Adrenal gland (tissue), 12 donors: Measurements from ENCODE around the gene ARHGAP18. TPM values are rescaled to one million over a fixed set of nuclear protein-coding genes. Genes with fewer than 3 reads are reported as not detected.

Source experiments
- DNase-seq, 7 donors: peaks; one replicate each; pipeline ENCODE4 v3.0.0-alpha.2; 2019 to 2020
- H3K27ac ChIP-seq, 5 donors: fragments of 200-600 bp; sonication (generic) in 4 of 5; 1 replicate in 3 of 5; 2 replicates in 2 of 5; pipeline versions ENCODE4 v1.5.1 to v1.8.0; 2016 to 2020; ENCODE audit warnings: mild to moderate bottlenecking in 1 of 5
- H3K27me3 ChIP-seq: fragments of 200-600 bp; 2 replicates; pipeline ENCODE4 v1.8.0; 2021
- H3K36me3 ChIP-seq, 2 donors: fragments of 200-600 bp; replicated peaks in 1 of 2; 1 replicate in 1 of 2; 2 replicates in 1 of 2; pipeline versions ENCODE4 v1.5.1 to v1.8.0; 2018 to 2022
- H3K4me1 ChIP-seq, 2 donors: fragments of 200-600 bp; replicated peaks in 1 of 2; 1 replicate in 1 of 2; 2 replicates in 1 of 2; pipeline versions ENCODE4 v1.5.1 to v1.8.0; 2018 to 2021
- H3K4me3 ChIP-seq, 4 donors: fragments of 200-600 bp; sonication (generic) in 3 of 4; one replicate each; pipeline ENCODE4 v1.5.1; 2016 to 2018
- H3K9me3 ChIP-seq, 3 donors: fragments of 200-600 bp; sonication (generic) in 1 of 3; replicated peaks in 1 of 3; 1 replicate in 2 of 3; 2 replicates in 1 of 3; pipeline versions ENCODE4 v1.5.1 to v1.8.0; 2016 to 2021
- POLR2A ChIP-seq, 2 donors: fragments of 450-650 bp; IDR thresholded peaks; one replicate each; pipeline ENCODE4 v1.6.1; 2017; ENCODE audit warnings: antibody characterized with exemption in 2 of 2, mild to moderate bottlenecking in 2 of 2, moderate library complexity in 1 of 2
- WGBS, 4 donors: extraction: QIAGEN DNeasy Blood & Tissue Kit in 2 of 4; methylation state at CpG; one replicate each; pipeline versions ENCODE4 v1.1.5 to v1.1.7; 2013 to 2017; 5-methylcytosine and 5-hydroxymethylcytosine counted together
- intact Hi-C, 2 donors: fragments of 100-400 bp; cut with DNase I; formaldehyde crosslinking; loops; one replicate each; pipeline versions ENCODE4 v1.14.1 to v1.15.0; 2022 to 2023
- polyA plus RNA-seq, 3 donors: library from polyadenylated mRNA; stranded (reverse); fragments of 200-250 nt in 2 of 3; fragments of 350-450 nt in 1 of 3; fragmentation: Illumina TruSeq in 1 of 3; extraction: RNeasy Lipid Tissue Mini Kit (QIAGEN cat#74804) in 1 of 3; gene quantifications; one replicate each; pipeline ENCODE4 v1.2.3, GENCODE V29; 2013 to 2014
- total RNA-seq, 9 donors: library from RNA; depleted of rRNA in 4 of 9; stranded (reverse); fragments of >200 nt in 4 of 9; fragments of 120-200 nt in 1 of 9; fragmentation: NEBNext Ultra II Directional in 1 of 9; extraction: Animal tissue kit (Norgen Biotek cat#: 25700) in 1 of 9; gene quantifications; one replicate each; pipeline versions ENCODE4 v1.1.0 to v1.2.4, GENCODE V29; 2013 to 2023
- TF ChIP-seq, protein P1 (sequence below), 6 experiments: fragments of 450-650 bp in 4 of 6; fragments of 200-600 bp in 2 of 6; sonication (generic) in 1 of 6; IDR thresholded peaks; 1 replicate in 5 of 6; 2 replicates in 1 of 6; pipeline versions ENCODE4 v1.5.1 to v1.8.0; 2016 to 2021; ENCODE audit warnings: antibody characterized with exemption in 6 of 6, mild to moderate bottlenecking in 2 of 6, moderate library complexity in 1 of 6
- donor health status: healthy with polysubstance abuse.
- donor health status: Bipolar disorder and iron deficiency.
- donor health status: DM: yes; HTN: yes; CAD: no.
- donor health status: DM: no; HTN: no; CAD: no.
- donor health status: DM: no; HTN: no; CAD: no.
- donor health status: DM: yes; HTN: yes; CAD: no.

The ARHGAP18 gene
- total and polyA plus RNA-seq, 12 donors: 22.0 to 101 (median 75.8) TPM

DNA sequence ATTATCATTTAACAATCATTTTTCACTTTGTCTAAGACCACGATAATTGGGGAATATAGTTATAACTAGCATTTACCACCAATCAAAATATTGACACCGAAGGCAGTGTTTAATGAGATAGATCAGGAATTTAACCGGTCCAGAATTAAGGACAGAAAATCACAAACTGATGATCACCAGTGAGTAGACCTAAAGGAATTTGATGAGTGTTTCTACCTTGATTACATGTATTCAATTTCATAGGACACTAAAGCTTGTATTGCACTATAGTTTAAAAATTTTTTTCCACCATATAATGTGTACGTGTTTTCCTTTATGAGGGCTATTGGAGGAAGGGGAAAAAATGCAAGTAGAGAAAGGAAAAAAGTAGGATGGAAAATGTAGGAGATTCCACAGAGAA lies 22.6 kb upstream of the ARHGAP18 start:
- H3K9me3 ChIP-seq: no peaks in the 10 kb centered on the region
- TF ChIP-seq, protein P1, sequence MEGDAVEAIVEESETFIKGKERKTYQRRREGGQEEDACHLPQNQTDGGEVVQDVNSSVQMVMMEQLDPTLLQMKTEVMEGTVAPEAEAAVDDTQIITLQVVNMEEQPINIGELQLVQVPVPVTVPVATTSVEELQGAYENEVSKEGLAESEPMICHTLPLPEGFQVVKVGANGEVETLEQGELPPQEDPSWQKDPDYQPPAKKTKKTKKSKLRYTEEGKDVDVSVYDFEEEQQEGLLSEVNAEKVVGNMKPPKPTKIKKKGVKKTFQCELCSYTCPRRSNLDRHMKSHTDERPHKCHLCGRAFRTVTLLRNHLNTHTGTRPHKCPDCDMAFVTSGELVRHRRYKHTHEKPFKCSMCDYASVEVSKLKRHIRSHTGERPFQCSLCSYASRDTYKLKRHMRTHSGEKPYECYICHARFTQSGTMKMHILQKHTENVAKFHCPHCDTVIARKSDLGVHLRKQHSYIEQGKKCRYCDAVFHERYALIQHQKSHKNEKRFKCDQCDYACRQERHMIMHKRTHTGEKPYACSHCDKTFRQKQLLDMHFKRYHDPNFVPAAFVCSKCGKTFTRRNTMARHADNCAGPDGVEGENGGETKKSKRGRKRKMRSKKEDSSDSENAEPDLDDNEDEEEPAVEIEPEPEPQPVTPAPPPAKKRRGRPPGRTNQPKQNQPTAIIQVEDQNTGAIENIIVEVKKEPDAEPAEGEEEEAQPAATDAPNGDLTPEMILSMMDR (IDR thresholded peaks at IDR 0.05): no peak
- no peak for TF ChIP-seq POLR2A (IDR thresholded peaks at IDR 0.05)
- no peak overlapping the region for H3K27ac ChIP-seq
- no peaks in the 10 kb centered on the region for H3K27me3 ChIP-seq
- intact Hi-C loops: loop anchor here in 1 of 2 donors (5.0 kb wide), 1 partner anchor 140 kb away; no protein-coding TSS in a partner anchor
- no peak for DNase-seq
- 86 to 93% (median 92%) methylated on average over 4 of the region's 4 CpGs for WGBS, 4 donors
- no peaks in the 10 kb centered on the region for H3K36me3 ChIP-seq
- H3K4me3 ChIP-seq: no peak overlapping the region
- peaks cover 0 to 21% of the 10 kb centered on the region in 2 donors for H3K4me1 ChIP-seq

DNA sequence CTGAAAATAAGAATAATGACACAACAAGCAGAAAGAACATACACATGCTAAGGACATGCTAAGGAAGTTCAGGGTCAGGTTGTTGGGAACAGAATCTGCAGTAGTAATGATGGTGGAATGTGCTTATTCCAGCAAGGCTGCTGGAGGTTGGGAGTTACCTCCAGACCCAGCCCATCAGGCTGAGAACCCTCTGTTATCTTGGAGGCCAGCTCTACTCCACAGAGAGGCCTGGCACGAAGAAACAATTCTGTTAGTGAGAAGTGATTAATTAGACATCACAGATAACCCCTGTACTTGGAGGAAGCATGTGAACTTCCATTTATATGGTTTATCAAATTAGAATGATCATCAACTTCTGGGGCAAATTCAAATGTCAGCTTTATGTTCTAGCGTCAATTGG lies 22.1 kb upstream of the ARHGAP18 start:
- no peaks in the 10 kb centered on the region for H3K36me3 ChIP-seq
- no peak for TF ChIP-seq POLR2A (IDR thresholded peaks at IDR 0.05)
- TF ChIP-seq, protein P1 (IDR thresholded peaks at IDR 0.05): no peak
- no peaks in the 10 kb centered on the region for H3K9me3 ChIP-seq
- intact Hi-C loops: loop anchor here in 1 of 2 donors (5.0 kb wide), 1 partner anchor 140 kb away; no protein-coding TSS in a partner anchor
- 34 to 44% (median 41%) methylated on average over 2 of the region's 2 CpGs for WGBS, 4 donors
- peaks cover 0 to 23% of the 10 kb centered on the region in 2 donors for H3K4me1 ChIP-seq
- no peaks in the 10 kb centered on the region for H3K27me3 ChIP-seq
- H3K4me3 ChIP-seq: no peak overlapping the region
- H3K27ac ChIP-seq: peak overlapping the region in 2 of 5 donors; percentile 27 to 41
- no peak for DNase-seq

DNA sequence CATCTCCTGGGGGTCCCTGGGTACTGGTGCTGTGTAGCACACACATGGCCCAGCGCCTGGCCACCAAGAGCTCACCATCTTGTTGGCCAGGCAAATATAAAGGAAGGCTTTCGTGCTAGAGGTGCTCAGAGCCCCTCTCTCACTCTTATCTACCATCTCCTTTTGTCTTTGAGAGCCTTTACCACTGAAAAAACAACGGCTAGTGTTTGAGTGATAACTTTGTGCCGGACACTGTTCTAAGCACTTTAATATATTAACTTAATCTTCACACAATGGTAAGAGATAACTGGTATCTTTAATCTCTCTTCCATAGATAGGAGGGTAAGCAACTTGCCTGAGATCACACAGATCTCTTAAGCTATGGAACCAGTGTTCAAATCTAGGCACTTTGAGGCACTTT lies 21.5 kb upstream of the ARHGAP18 start:
- Histone ChIP-seq H3K4me1 (peaks cover 0 to 25% of the 10 kb centered on the region in 2 donors), H3K4me3 (no peak overlapping the region), H3K27ac (peak overlapping the region in 2 of 5 donors; percentile 27 to 41), H3K9me3 (no peaks in the 10 kb centered on the region), H3K27me3 (no peaks in the 10 kb centered on the region), H3K36me3 (no peaks in the 10 kb centered on the region)
- intact Hi-C loops: loop anchor here (2.0 to 5.0 kb wide), 2 partner anchors 135 to 139 kb away; no protein-coding TSS in a partner anchor
- no peak for TF ChIP-seq POLR2A (IDR thresholded peaks at IDR 0.05)
- TF ChIP-seq, protein P1 (IDR thresholded peaks at IDR 0.05): no peak
- 75 to 94% (median 82%) methylated on average over 4 of the region's 4 CpGs for WGBS, 4 donors
- no peak for DNase-seq

DNA sequence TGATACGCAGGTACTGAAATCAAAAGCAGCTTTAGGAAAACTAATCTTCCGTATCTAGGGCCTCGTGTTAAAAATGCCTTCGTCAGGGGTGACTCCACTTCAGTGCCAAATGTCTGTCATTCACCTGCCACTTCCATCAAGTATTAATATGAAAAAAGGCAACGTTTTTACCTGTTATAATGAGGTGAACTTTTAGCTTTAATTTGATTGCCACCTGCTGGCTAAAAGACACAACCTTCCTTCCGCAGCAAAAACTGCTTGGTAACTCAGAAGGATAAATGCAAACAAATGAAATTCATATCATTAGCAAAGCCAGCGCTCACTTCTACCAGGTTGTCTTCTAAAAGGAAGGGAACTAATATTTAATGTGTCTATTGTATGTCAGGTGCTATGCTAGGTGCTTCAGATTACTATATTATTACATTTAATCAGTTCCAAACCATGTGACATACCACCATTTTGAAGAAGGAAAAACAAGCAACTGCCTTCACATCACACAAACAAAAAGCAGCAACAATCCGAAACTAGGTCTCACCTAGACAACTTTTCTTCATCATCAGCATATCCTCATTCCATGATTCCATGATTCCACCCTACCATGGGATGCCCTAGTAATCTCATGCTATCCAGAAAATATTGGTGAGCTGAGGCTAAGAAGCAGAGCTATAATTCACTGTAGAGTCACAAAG lies 20.6 kb upstream of the ARHGAP18 start:
- 46 to 55% (median 50%) methylated on average over 8 of the region's 8 CpGs for whole genome bisulfite sequencing, 4 donors
- no peak for DNase-seq
- intact Hi-C loops: loop anchor here (2.0 to 5.0 kb wide), 2 partner anchors 134 to 138 kb away; no protein-coding TSS in a partner anchor
- no peak overlapping the region for H3K4me3 ChIP-seq
- peaks cover 0 to 25% of the 10 kb centered on the region in 2 donors for H3K4me1 ChIP-seq
- no peak overlapping the region for H3K27ac ChIP-seq
- TF ChIP-seq POLR2A (IDR thresholded peaks at IDR 0.05): no peak
- TF ChIP-seq, protein P1 (IDR thresholded peaks at IDR 0.05): peak; percentile 19 to 72 (median 62)
- H3K9me3 ChIP-seq: no peaks in the 10 kb centered on the region
- H3K27me3 ChIP-seq: no peaks in the 10 kb centered on the region
- no peaks in the 10 kb centered on the region for H3K36me3 ChIP-seq
